CD4-positive, alpha-beta T cell (primary cell): ENCODE results near the gene PPARG. TPM values are rescaled to one million over a fixed set of nuclear protein-coding genes. Genes with fewer than 3 reads are reported as not detected.

Experiments used
- ATAC-seq: fragments of 200-7000 bp; cut with Tn5 transposase; one replicate; pipeline ENCODE4 v1.10.0; 2022; ENCODE audit warnings: mild to moderate bottlenecking; ENCODE audit not compliant: poor library complexity
- CTCF ChIA-PET: fragments of 350-600 bp; sonication (Branson Sonifier 250); formaldehyde crosslinking; loops from one replicate; lab custom pipeline; 2021; ENCODE audit warnings: antibody characterized with exemption, inconsistent platforms; lab: Charles Lee
- POLR2A ChIA-PET: fragments of 350-600 bp; sonication (Branson Sonifier 250); formaldehyde crosslinking; loops from one replicate; lab custom pipeline; 2021; ENCODE audit warnings: antibody characterized with exemption, inconsistent platforms; lab: Charles Lee
- DNase-seq, 14 experiments: peaks; one replicate each; pipeline ENCODE4 v3.0.0-alpha.2; 2013 to 2020; ENCODE audit warnings: mixed read lengths in 2 of 14
- H3K27ac ChIP-seq, 2 donors: one replicate each; pipeline versions ENCODE4 v1.5.1 to v1.7.0; 2013; ENCODE audit warnings: low read length in 2 of 2, low read depth in 1 of 2, mild to moderate bottlenecking in 1 of 2
- H3K27me3 ChIP-seq, 2 experiments: 1 replicate in 1 of 2; 2 replicates in 1 of 2; pipeline versions ENCODE4 v1.6.1 to v1.7.0; 2013; ENCODE audit warnings: low read length in 2 of 2, control low read depth in 1 of 2, mild to moderate bottlenecking in 1 of 2, moderate library complexity in 1 of 2; ENCODE audit not compliant: insufficient read depth in 2 of 2, control insufficient read depth in 1 of 2
- H3K36me3 ChIP-seq: one replicate; pipeline ENCODE4 v1.6.1; 2013; ENCODE audit warnings: low read length, control low read depth; ENCODE audit not compliant: insufficient read depth
- H3K4me1 ChIP-seq: one replicate; pipeline ENCODE4 v1.6.1; 2013; ENCODE audit warnings: low read length, control low read depth; ENCODE audit not compliant: insufficient read depth
- H3K4me3 ChIP-seq: one replicate; pipeline ENCODE4 v1.5.1; 2013; ENCODE audit warnings: mild to moderate bottlenecking, low read length, moderate library complexity
- H3K9me3 ChIP-seq, 2 experiments: 1 replicate in 1 of 2; 2 replicates in 1 of 2; pipeline versions ENCODE4 v1.6.1 to v1.7.0; 2013; ENCODE audit warnings: low read length in 2 of 2, mild to moderate bottlenecking in 2 of 2, control low read depth in 1 of 2, moderate library complexity in 1 of 2; ENCODE audit not compliant: control insufficient read depth in 1 of 2, insufficient read depth in 1 of 2
- H3K27ac Mint-ChIP-seq: one replicate; pipeline ENCODE4 v1.8.0; 2020; ENCODE audit warnings: mixed read lengths
- H3K27me3 Mint-ChIP-seq: one replicate; pipeline ENCODE4 v1.8.0; 2021; ENCODE audit warnings: mixed read lengths
- H3K36me3 Mint-ChIP-seq: one replicate; pipeline ENCODE4 v1.8.0; 2021; ENCODE audit warnings: low read depth, mixed read lengths
- H3K4me1 Mint-ChIP-seq: one replicate; pipeline ENCODE4 v1.8.0; 2021; ENCODE audit warnings: low read depth, mixed read lengths
- H3K4me3 Mint-ChIP-seq: one replicate; pipeline ENCODE4 v1.8.0; 2020; ENCODE audit warnings: mild to moderate bottlenecking, mixed read lengths
- H3K9me3 Mint-ChIP-seq: one replicate; pipeline ENCODE4 v1.8.0; 2020; ENCODE audit warnings: mixed read lengths
- CTCF ChIP-seq: fragments of 200-600 bp; IDR thresholded peaks from one replicate; pipeline ENCODE4 v1.8.0; 2022; ENCODE audit warnings: antibody characterized with exemption, mild to moderate bottlenecking
- intact Hi-C, 2 experiments: fragments of 100-400 bp; cut with DNase I in 1 of 2; cut with micrococcal nuclease in 1 of 2; formaldehyde crosslinking; loops; one replicate each; pipeline versions ENCODE4 v1.15.1 to v1.9.0; 2023 to 2025; cut with DNase I, micrococcal nuclease
- total RNA-seq, 174 experiments: library from RNA in 2 of 174; stranded (reverse) in 2 of 174; gene quantifications; one replicate each; pipeline ENCODE4 v1.2.3 and lab custom pipeline; 2021 to 2026

The PPARG gene
- total RNA-seq, 2 experiments from 2014 or later, result 0.27 to 0.75 TPM

- no peaks in the 10 kb centered on the region for H3K4me1 Mint-ChIP-seq
- intact Hi-C loops, result no loop called here
- no peaks in the 10 kb centered on the region for H3K9me3 Mint-ChIP-seq
- no peaks in the 10 kb centered on the region for H3K9me3 ChIP-seq
- peaks cover 2% of the 10 kb centered on the region for H3K4me1 ChIP-seq
- H3K27me3 Mint-ChIP-seq, result peaks cover 13% of the 10 kb centered on the region
- CTCF ChIA-PET, result no interaction called here
- no peak overlapping the region for H3K4me3 Mint-ChIP-seq
- DNase-seq, result no peak
- no peak overlapping the region for H3K4me3 ChIP-seq
- no peak for TF ChIP-seq CTCF
- no peaks in the 10 kb centered on the region for H3K27me3 ChIP-seq
- no peaks in the 10 kb centered on the region for H3K36me3 ChIP-seq
- no peak overlapping the region for H3K27ac Mint-ChIP-seq
- POLR2A ChIA-PET, result no interaction called here
- no peak for ATAC-seq
- no peaks in the 10 kb centered on the region for H3K36me3 Mint-ChIP-seq
- H3K27ac ChIP-seq, result no peak overlapping the region
Measured at GRCh38 chr3:12427551-12427950, 138.7 kb downstream of the PPARG start.

GRCh38 chr3:12428126-12428525 is 139.3 kb downstream of the PPARG start:
- Histone ChIP-seq H3K27ac (no peak overlapping the region), H3K4me1 (peaks cover 2% of the 10 kb centered on the region), H3K9me3 (no peaks in the 10 kb centered on the region), H3K4me3 (no peak overlapping the region), H3K36me3 (no peaks in the 10 kb centered on the region), H3K27me3 (no peaks in the 10 kb centered on the region)
- no peak for TF ChIP-seq CTCF
- Mint-ChIP-seq H3K4me3 (no peak overlapping the region), H3K9me3 (no peaks in the 10 kb centered on the region), H3K36me3 (no peaks in the 10 kb centered on the region), H3K4me1 (no peaks in the 10 kb centered on the region), H3K27ac (no peak overlapping the region), H3K27me3 (peaks cover 13% of the 10 kb centered on the region)
- no peak for DNase-seq
- ChIA-PET CTCF (no interaction called here), POLR2A (no interaction called here)
- no peak for ATAC-seq
- intact Hi-C loops, result no loop called here

- H3K4me1 Mint-ChIP-seq, result no peaks in the 10 kb centered on the region
- DNase-seq, result no peak
- CTCF ChIA-PET, result no interaction called here
- POLR2A ChIA-PET, result no interaction called here
- Histone ChIP-seq H3K4me1 (peaks cover 2% of the 10 kb centered on the region), H3K4me3 (no peak overlapping the region), H3K9me3 (no peaks in the 10 kb centered on the region), H3K27ac (no peak overlapping the region), H3K27me3 (no peaks in the 10 kb centered on the region), H3K36me3 (no peaks in the 10 kb centered on the region)
- H3K36me3 Mint-ChIP-seq, result no peaks in the 10 kb centered on the region
- no peak overlapping the region for H3K4me3 Mint-ChIP-seq
- intact Hi-C loops, result no loop called here
- no peaks in the 10 kb centered on the region for H3K27me3 Mint-ChIP-seq
- no peak overlapping the region for H3K27ac Mint-ChIP-seq
- no peak for ATAC-seq
- H3K9me3 Mint-ChIP-seq, result no peaks in the 10 kb centered on the region
- TF ChIP-seq CTCF, result no peak
Measured at GRCh38 chr3:12430086-12430485, 141.2 kb downstream of the PPARG start.
